ENCODE measurements around the gene NOVA2. TPM values are rescaled to one million over a fixed set of nuclear protein-coding genes. Genes with fewer than 3 reads are reported as not detected.

NOVA2 gene
- total RNA-seq, 4 donors from 2014 or later = 0.67 to 5.1 (median 3.0) TPM

- Histone ChIP-seq H3K36me3 (no peaks in the 10 kb centered on the region), H3K4me3 (no peak overlapping the region), H3K9me3 (peaks cover 0 to 7% (median 0%) of the 10 kb centered on the region in 3 donors), H3K27ac (no peak overlapping the region), H3K4me1 (no peaks in the 10 kb centered on the region), H3K27me3 (peaks cover 74% of the 10 kb centered on the region)
- WGBS, 2 donors (ENCODE audit: low coverage in 1 of 2) = 50% methylated on average over 2 of the region's 32 CpGs; no CpG with 5 or more reads in 1 of the 2 donors
- no peak for ATAC-seq
- TF ChIP-seq POLR2AphosphoS5 (IDR thresholded peaks at IDR 0.05) = no peak
- TF ChIP-seq CTCF (IDR thresholded peaks at IDR 0.05) = no peak
- TF ChIP-seq POLR2A (IDR thresholded peaks at IDR 0.05) = no peak
- no peak for TF ChIP-seq EP300 (IDR thresholded peaks at IDR 0.05)
Observed at GRCh38 chr19:45940515-45940805, 33.2 kb downstream of the NOVA2 start.

DNA sequence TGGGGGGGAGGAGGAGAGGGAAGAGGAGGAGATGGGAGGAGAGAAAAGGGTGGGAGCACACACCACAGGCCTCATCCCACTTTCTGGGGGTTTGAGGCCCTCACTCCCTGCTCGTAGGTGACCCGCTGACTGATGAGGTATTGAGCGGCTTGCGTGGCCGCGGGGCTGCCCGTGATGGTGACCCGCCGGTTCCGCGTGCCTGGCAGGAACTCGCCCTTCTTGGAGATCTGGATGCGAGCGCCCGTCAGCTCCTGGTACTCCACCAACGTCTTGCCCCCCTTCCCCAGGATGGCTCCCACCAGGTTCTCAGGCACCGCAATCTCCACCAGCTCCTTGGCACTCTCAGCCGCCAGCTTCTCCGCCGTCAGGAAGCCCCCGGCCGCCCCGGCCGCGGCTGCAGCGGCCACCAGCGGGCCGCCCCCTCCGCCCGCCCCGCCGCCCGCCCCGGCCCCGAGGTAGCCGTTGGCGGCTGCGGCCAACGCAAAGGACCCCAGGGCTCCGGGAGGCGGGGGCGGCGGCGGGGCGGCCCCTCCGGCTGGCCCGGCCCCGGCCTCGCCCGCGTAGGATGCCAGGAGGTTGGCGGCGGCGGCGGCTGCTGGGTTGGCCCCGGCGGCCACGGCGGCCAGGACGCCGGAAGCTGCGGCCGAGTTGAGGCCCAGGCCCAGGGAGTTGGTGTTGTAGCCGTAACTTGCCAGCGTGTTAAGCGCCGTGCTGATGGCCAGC is 33.7 kb downstream of the NOVA2 start:
- Histone ChIP-seq H3K4me3 (no peak overlapping the region), H3K27me3 (peaks cover 75% of the 10 kb centered on the region), H3K27ac (no peak overlapping the region), H3K9me3 (peaks cover 0 to 7% (median 0%) of the 10 kb centered on the region in 3 donors), H3K36me3 (no peaks in the 10 kb centered on the region), H3K4me1 (no peaks in the 10 kb centered on the region)
- no peak for TF ChIP-seq POLR2AphosphoS5 (IDR thresholded peaks at IDR 0.05)
- TF ChIP-seq CTCF (IDR thresholded peaks at IDR 0.05) = no peak
- TF ChIP-seq EP300 (IDR thresholded peaks at IDR 0.05) = no peak
- TF ChIP-seq POLR2A (IDR thresholded peaks at IDR 0.05) = no peak
- whole genome bisulfite sequencing, 2 donors (ENCODE audit: low coverage in 1 of 2) = 67% methylated on average over 2 of the region's 67 CpGs; no CpG with 5 or more reads in 1 of the 2 donors
- no peak for ATAC-seq

GRCh38 chr19:45938733-45939319 is 34.8 kb downstream of the NOVA2 start:
- H3K36me3 ChIP-seq = no peaks in the 10 kb centered on the region
- WGBS, 2 donors (ENCODE audit: low coverage in 1 of 2) = 100% methylated on average over 1 of the region's 3 CpGs; no CpG with 5 or more reads in 1 of the 2 donors
- TF ChIP-seq EP300 (IDR thresholded peaks at IDR 0.05) (no peak), POLR2AphosphoS5 (IDR thresholded peaks at IDR 0.05) (no peak), POLR2A (IDR thresholded peaks at IDR 0.05) (no peak), CTCF (IDR thresholded peaks at IDR 0.05) (no peak)

DNA sequence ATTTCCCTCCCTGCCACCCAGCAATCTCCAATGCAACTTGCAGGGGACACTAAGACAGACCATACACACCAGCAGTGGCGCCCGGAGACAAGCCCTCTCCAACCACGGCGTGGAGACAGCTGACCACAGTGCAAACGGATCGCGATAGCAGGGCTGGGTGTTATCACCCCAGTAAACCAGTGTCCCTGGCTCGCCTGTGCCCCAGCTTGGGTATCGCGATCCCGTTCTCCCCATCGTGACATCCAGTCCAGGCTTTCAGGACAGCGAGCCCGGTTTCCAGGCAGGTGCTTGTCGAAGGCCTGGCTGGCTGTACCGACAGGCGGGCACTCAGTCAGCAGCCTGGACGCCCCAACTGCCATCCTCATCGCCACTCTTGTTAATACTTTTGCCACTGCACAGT is 38.4 kb downstream of the NOVA2 start:
- WGBS, 2 donors (ENCODE audit: low coverage in 1 of 2) = 41 to 57% methylated on average over 5 to 7 of the region's 19 CpGs
- TF ChIP-seq EP300 (IDR thresholded peaks at IDR 0.05) (no peak), POLR2A (IDR thresholded peaks at IDR 0.05) (no peak), CTCF (IDR thresholded peaks at IDR 0.05) (no peak), POLR2AphosphoS5 (IDR thresholded peaks at IDR 0.05) (no peak)
- no peak overlapping the region for H3K4me3 ChIP-seq
- ATAC-seq = no peak
- H3K27me3 ChIP-seq = peaks cover 96% of the 10 kb centered on the region
- no peak overlapping the region for H3K27ac ChIP-seq
- no peaks in the 10 kb centered on the region for H3K4me1 ChIP-seq
- no peaks in the 10 kb centered on the region for H3K36me3 ChIP-seq
- peaks cover 0 to 7% (median 0%) of the 10 kb centered on the region in 3 donors for H3K9me3 ChIP-seq

More at GRCh38 chr19:45938733-45939319, 34.8 kb downstream of the NOVA2 start:
- Histone ChIP-seq H3K27me3 (peaks cover 83% of the 10 kb centered on the region), H3K4me3 (no peak overlapping the region), H3K27ac (no peak overlapping the region), H3K9me3 (peaks cover 0 to 7% (median 0%) of the 10 kb centered on the region in 3 donors), H3K4me1 (no peaks in the 10 kb centered on the region)
- no peak for ATAC-seq
